Gastrocnemius medialis (tissue), 4 donors: Measurements from ENCODE around the gene ZNF683. TPM values are rescaled to one million over a fixed set of nuclear protein-coding genes. Genes with fewer than 3 reads are reported as not detected.
A peak's percentile ranks its signal among the peaks of the same experiment; 100 is the strongest.

Source experiments
- ATAC-seq, 2 donors: fragments of 150-250 bp; one replicate each; pipeline ENCODE4 v1.9.1; 2016
- DNase-seq, 2 donors: peaks; one replicate each; pipeline ENCODE4 v3.0.0-alpha.2; 2019
- H3K27ac ChIP-seq, 4 donors: fragments of 200-600 bp; sonication (generic); 1 replicate in 1 of 4; 2 replicates in 3 of 4; pipeline ENCODE4 v1.5.1; 2016 to 2018; ENCODE audit warnings: mild to moderate bottlenecking in 2 of 4, moderate library complexity in 1 of 4
- H3K27me3 ChIP-seq, 3 donors: fragments of 200-600 bp; sonication (generic) in 2 of 3; 1 replicate in 1 of 3; 2 replicates in 2 of 3; pipeline versions ENCODE4 v1.5.1 to v1.6.0; 2016 to 2019; ENCODE audit warnings: mild to moderate bottlenecking in 1 of 3, moderate library complexity in 1 of 3
- H3K36me3 ChIP-seq, 2 donors: fragments of 200-600 bp; sonication (generic) in 1 of 2; one replicate each; pipeline ENCODE4 v1.5.1; 2017 to 2018
- H3K4me1 ChIP-seq, 2 donors: fragments of 200-600 bp; sonication (generic) in 1 of 2; one replicate each; pipeline ENCODE4 v1.5.1; 2016 to 2017; ENCODE audit warnings: mild to moderate bottlenecking in 2 of 2
- H3K4me3 ChIP-seq, 4 donors: fragments of 200-600 bp; sonication (generic) in 3 of 4; 1 replicate in 1 of 4; 2 replicates in 3 of 4; pipeline ENCODE4 v1.5.1; 2016 to 2019; ENCODE audit warnings: mild to moderate bottlenecking in 2 of 4
- H3K9me3 ChIP-seq, 3 donors: fragments of 200-600 bp; sonication (generic) in 2 of 3; 1 replicate in 1 of 3; 2 replicates in 2 of 3; pipeline ENCODE4 v1.5.1; 2016 to 2019
- POLR2A ChIP-seq, 2 donors: fragments of 450-650 bp; IDR thresholded peaks; one replicate each; pipeline ENCODE4 v1.6.1; 2017; ENCODE audit warnings: antibody characterized with exemption in 2 of 2, mild to moderate bottlenecking in 2 of 2, moderate library complexity in 2 of 2
- in situ Hi-C, 4 donors: fragments of 200-750 bp; cut with MboI; loops; one replicate each; pipeline versions ENCODE4 v1.15.0 to v1.8.0; 2017; ENCODE audit warnings: low sequenced_read_pairs in 4 of 4
- intact Hi-C: fragments of 100-400 bp; cut with DNase I; formaldehyde crosslinking; loops from one replicate; pipeline ENCODE4 v1.15.1; 2023; ENCODE audit warnings: low total_unique reads
- total RNA-seq, 4 donors: library from RNA; depleted of rRNA; stranded (reverse); fragments of >200 nt; gene quantifications; one replicate each; pipeline versions ENCODE4 v1.1.0 to v1.2.3, GENCODE V29; 2016
- TF ChIP-seq, protein P1 (sequence below), 5 experiments: fragments of 450-650 bp in 3 of 5; fragments of 200-600 bp in 2 of 5; sonication (generic) in 2 of 5; IDR thresholded peaks in 4 of 5; conservative IDR thresholded peaks in 1 of 5; 1 replicate in 4 of 5; 2 replicates in 1 of 5; pipeline ENCODE4 v1.5.1; 2016 to 2019; ENCODE audit warnings: antibody characterized with exemption in 5 of 5, mild to moderate bottlenecking in 3 of 5, moderate library complexity in 3 of 5

Gene ZNF683
- total RNA-seq, 4 donors from 2014 or later = not detected

DNA sequence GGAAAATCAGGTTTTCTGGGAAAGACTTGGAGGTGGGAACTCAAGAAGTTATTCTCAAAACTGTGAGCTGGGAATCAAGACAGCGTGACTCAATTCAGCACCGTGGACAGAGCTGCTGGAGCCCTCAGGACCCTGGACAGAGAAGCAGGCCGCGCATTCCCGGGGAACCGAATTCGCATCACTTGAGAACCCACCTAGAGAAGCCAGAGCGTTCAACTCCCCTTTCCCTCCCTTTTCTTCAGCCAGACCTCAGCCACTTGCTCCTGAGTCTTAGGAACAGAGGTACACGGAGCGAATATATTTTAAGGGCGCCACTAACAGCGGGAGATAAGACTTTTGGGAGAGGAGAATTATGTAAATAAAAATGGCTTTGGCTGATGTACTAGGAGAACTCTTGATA is 36.1 kb upstream of the ZNF683 start:
- no peak overlapping the region for H3K4me3 ChIP-seq
- H3K9me3 ChIP-seq = no peaks in the 10 kb centered on the region
- TF ChIP-seq POLR2A (IDR thresholded peaks at IDR 0.05) = no peak
- TF ChIP-seq, protein P1, sequence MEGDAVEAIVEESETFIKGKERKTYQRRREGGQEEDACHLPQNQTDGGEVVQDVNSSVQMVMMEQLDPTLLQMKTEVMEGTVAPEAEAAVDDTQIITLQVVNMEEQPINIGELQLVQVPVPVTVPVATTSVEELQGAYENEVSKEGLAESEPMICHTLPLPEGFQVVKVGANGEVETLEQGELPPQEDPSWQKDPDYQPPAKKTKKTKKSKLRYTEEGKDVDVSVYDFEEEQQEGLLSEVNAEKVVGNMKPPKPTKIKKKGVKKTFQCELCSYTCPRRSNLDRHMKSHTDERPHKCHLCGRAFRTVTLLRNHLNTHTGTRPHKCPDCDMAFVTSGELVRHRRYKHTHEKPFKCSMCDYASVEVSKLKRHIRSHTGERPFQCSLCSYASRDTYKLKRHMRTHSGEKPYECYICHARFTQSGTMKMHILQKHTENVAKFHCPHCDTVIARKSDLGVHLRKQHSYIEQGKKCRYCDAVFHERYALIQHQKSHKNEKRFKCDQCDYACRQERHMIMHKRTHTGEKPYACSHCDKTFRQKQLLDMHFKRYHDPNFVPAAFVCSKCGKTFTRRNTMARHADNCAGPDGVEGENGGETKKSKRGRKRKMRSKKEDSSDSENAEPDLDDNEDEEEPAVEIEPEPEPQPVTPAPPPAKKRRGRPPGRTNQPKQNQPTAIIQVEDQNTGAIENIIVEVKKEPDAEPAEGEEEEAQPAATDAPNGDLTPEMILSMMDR (IDR thresholded peaks at IDR 0.05 in 4 of 5, conservative IDR thresholded peaks at IDR 0.05 in 1 of 5) = no peak
- peaks cover 42 to 45% (median 44%) of the 10 kb centered on the region in 3 donors for H3K27me3 ChIP-seq
- DNase-seq = peak; percentile 33 to 35
- H3K36me3 ChIP-seq = no peaks in the 10 kb centered on the region
- no peak overlapping the region for H3K27ac ChIP-seq
- in situ Hi-C loops (no loop called here), intact Hi-C loops (no loop called here)
- H3K4me1 ChIP-seq = no peaks in the 10 kb centered on the region
- ATAC-seq = peak; percentile 70 to 75

DNA sequence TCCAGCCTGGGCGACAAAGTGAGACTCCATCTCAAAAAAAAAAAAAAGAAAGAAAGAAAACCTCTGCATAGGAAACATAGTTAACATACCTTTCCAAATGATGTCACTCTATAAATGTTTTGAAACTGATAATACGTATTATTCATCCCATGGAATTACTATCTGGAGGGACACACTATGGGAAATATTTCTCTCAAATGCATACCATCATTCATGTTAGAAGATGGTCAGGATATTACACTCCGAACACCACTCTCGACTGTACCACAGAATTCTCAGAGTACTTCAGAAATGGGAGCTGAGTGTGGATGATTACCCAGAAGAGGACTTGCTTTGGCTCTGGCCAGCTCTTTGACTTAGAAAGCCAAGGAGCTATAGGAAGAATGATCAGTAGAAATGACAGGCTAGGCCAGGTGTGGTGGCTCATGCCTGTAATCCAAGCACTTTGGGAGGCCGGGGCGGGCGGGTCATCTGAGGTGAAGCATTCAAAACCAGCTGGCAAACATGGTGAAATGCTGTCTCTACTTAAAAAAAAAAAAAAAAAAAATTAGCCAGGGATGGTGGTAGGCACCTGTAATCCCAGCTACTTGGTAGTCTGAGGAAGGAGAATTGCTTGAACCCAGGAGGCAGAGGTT is 32.8 kb upstream of the ZNF683 start:
- in situ Hi-C loops (no loop called here), intact Hi-C loops (no loop called here)
- no peaks in the 10 kb centered on the region for H3K4me1 ChIP-seq
- no peak overlapping the region for H3K27ac ChIP-seq
- no peaks in the 10 kb centered on the region for H3K9me3 ChIP-seq
- H3K27me3 ChIP-seq = peaks cover 13 to 14% (median 13%) of the 10 kb centered on the region in 3 donors
- no peak for ATAC-seq
- TF ChIP-seq, protein P1 (IDR thresholded peaks at IDR 0.05 in 4 of 5, conservative IDR thresholded peaks at IDR 0.05 in 1 of 5) = no peak
- TF ChIP-seq POLR2A (IDR thresholded peaks at IDR 0.05) = no peak
- no peak overlapping the region for H3K4me3 ChIP-seq
- no peaks in the 10 kb centered on the region for H3K36me3 ChIP-seq
- DNase-seq = no peak

DNA sequence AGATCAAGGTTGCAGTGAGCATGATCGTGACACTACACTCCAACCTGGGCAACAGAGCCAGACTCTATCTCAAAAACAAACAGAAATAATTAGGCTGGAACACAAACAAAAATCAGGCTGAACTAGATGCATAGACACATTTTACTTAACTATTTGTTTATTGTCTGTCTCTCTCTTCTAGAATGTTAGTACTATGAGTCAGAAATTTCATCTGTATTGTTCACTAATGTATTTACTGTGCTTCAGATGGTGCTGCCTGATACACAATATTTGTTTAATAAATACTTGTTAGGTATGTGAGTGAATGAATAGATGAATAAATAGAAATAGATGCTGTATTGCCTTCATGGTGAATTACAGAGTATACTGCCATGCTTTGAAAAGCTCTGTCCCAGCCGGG is 32.1 kb upstream of the ZNF683 start:
- peaks cover 5 to 8% (median 5%) of the 10 kb centered on the region in 3 donors for H3K27me3 ChIP-seq
- intact Hi-C loops = no loop called here
- no peaks in the 10 kb centered on the region for H3K36me3 ChIP-seq
- no peak for DNase-seq
- in situ Hi-C loops = no loop called here
- H3K9me3 ChIP-seq = no peaks in the 10 kb centered on the region
- no peak overlapping the region for H3K27ac ChIP-seq
- H3K4me1 ChIP-seq = no peaks in the 10 kb centered on the region
- no peak for TF ChIP-seq POLR2A (IDR thresholded peaks at IDR 0.05)
- TF ChIP-seq, protein P1 (IDR thresholded peaks at IDR 0.05 in 4 of 5, conservative IDR thresholded peaks at IDR 0.05 in 1 of 5) = no peak
- no peak for ATAC-seq
- no peak overlapping the region for H3K4me3 ChIP-seq

DNA sequence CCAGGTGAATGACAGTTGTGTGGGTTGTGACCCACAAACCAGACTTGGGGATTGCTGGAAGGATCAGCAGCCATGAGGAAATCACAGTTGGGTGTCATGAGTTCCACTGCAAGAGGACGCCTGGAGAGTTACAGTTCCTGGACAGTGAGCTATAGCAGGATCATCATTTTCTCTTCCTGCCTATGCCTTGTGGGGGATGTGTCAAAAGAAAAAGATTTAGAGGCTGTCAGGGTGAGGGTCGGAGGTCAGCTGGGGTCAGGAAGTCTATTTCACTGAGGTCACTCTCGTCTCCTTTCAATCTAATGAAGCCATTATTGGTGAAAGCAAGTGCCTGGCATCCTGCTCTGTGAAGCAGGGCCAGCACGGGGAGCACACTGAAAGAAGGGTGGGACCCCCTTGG is 31.1 kb upstream of the ZNF683 start:
- TF ChIP-seq, protein P1 (IDR thresholded peaks at IDR 0.05 in 4 of 5, conservative IDR thresholded peaks at IDR 0.05 in 1 of 5) = no peak
- TF ChIP-seq POLR2A (IDR thresholded peaks at IDR 0.05) = no peak
- Histone ChIP-seq H3K36me3 (no peaks in the 10 kb centered on the region), H3K9me3 (no peaks in the 10 kb centered on the region), H3K4me3 (no peak overlapping the region), H3K27me3 (peaks cover 0 to 4% (median 0%) of the 10 kb centered on the region in 3 donors), H3K4me1 (no peaks in the 10 kb centered on the region), H3K27ac (no peak overlapping the region)
- DNase-seq = no peak
- ATAC-seq = no peak
- intact Hi-C loops = no loop called here
- in situ Hi-C loops = no loop called here

DNA sequence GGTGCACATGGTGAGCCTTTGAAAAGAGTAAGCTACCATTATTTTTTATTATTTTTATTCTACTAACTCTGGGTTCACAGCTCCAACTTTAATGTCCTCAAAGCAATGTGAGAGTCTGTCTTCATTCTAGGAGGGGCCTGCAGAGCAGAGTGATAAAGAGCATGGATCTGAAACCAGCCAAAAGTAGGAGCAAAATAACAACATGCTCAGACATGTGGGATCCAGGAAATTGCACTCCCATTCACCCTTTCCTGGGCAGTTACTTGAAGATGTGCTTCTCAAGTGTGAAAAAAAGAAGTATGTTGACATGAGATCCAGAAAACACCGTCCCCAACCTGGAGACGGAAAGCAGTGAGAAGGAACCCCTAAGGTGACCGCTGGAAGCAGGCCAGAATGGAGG is 29.3 kb upstream of the ZNF683 start:
- in situ Hi-C loops = no loop called here
- DNase-seq (no peak), ATAC-seq (no peak)
- Histone ChIP-seq H3K4me3 (no peak overlapping the region), H3K27ac (no peak overlapping the region), H3K9me3 (no peaks in the 10 kb centered on the region), H3K27me3 (peaks cover 0 to 4% (median 0%) of the 10 kb centered on the region in 3 donors), H3K4me1 (no peaks in the 10 kb centered on the region), H3K36me3 (no peaks in the 10 kb centered on the region)
- intact Hi-C loops = no loop called here
- TF ChIP-seq, protein P1 (IDR thresholded peaks at IDR 0.05 in 4 of 5, conservative IDR thresholded peaks at IDR 0.05 in 1 of 5) = no peak
- TF ChIP-seq POLR2A (IDR thresholded peaks at IDR 0.05) = no peak
